ENCODE measurements around the gene AKT1S1. TPM values are rescaled to one million over a fixed set of nuclear protein-coding genes. Genes with fewer than 3 reads are reported as not detected.

The AKT1S1 gene
- total RNA-seq, 1 experiment from 2014 or later: 81.5 TPM

DNA sequence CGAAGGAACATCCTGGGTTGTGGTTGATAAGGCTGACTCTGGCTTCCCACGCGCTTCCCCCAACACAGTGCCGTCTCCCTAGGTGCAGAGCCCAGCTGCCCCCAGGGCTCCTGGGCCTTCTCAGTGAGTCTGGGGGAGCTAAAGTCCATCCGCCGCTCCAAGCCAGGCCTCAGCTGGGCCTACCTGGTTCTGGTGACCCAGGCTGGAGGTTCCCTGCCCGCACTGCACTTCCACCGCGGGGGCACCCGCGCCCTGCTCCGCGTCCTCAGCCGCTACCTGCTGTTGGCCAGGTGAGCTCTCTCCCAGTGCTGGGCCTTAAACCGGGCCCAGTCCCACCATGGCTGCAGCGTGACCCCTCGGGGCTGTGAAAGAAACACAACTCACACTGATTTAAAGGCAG is 4.0 kb upstream of the AKT1S1 start:
- BruUV-seq (replicated peaks): no TSS peak
- no peak overlapping the region for H3K27ac ChIP-seq (ENCODE audit: low read depth, low read length, poor library complexity, severe bottlenecking)
- ChIA-PET CTCF (no interaction called here), POLR2A (ENCODE audit: low non-redundant PET) (no interaction called here)
- no peak overlapping the region for H3K4me3 ChIP-seq (ENCODE audit: low read depth, low read length, poor library complexity, severe bottlenecking)
- DNase-seq (ENCODE audit: low spot score): no peak
- H3K9me3 ChIP-seq (ENCODE audit: low read depth, low read length, poor library complexity, severe bottlenecking): peaks cover 8% of the 10 kb centered on the region
- intact Hi-C loops (cut with micrococcal nuclease; ENCODE audit: unreplicated experiment): no loop called here
- TF ChIP-seq, protein P1, sequence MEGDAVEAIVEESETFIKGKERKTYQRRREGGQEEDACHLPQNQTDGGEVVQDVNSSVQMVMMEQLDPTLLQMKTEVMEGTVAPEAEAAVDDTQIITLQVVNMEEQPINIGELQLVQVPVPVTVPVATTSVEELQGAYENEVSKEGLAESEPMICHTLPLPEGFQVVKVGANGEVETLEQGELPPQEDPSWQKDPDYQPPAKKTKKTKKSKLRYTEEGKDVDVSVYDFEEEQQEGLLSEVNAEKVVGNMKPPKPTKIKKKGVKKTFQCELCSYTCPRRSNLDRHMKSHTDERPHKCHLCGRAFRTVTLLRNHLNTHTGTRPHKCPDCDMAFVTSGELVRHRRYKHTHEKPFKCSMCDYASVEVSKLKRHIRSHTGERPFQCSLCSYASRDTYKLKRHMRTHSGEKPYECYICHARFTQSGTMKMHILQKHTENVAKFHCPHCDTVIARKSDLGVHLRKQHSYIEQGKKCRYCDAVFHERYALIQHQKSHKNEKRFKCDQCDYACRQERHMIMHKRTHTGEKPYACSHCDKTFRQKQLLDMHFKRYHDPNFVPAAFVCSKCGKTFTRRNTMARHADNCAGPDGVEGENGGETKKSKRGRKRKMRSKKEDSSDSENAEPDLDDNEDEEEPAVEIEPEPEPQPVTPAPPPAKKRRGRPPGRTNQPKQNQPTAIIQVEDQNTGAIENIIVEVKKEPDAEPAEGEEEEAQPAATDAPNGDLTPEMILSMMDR (conservative IDR thresholded peaks at IDR 0.05; ENCODE audit: low read depth, low read length): no peak
- no peak for TF ChIP-seq EZH2 (IDR thresholded peaks at IDR 0.05; ENCODE audit: borderline replicate concordance, low read depth, low read length, poor library complexity, severe bottlenecking)
- H3K36me3 ChIP-seq (ENCODE audit: insufficient read depth, low read length, poor library complexity, severe bottlenecking): peaks cover 51% of the 10 kb centered on the region
- peaks cover 10% of the 10 kb centered on the region for H3K4me1 ChIP-seq (ENCODE audit: insufficient read depth, low read length, poor library complexity, severe bottlenecking)
- no peaks in the 10 kb centered on the region for H3K27me3 ChIP-seq (replicated peaks; ENCODE audit: insufficient read depth, low read depth, low read length, poor library complexity)

GRCh38 chr19:49880162-49880869 is 3.2 kb upstream of the AKT1S1 start:
- Histone ChIP-seq H3K27ac (ENCODE audit: low read depth, low read length, poor library complexity, severe bottlenecking) (no peak overlapping the region), H3K27me3 (replicated peaks; ENCODE audit: insufficient read depth, low read depth, low read length, poor library complexity) (no peaks in the 10 kb centered on the region), H3K36me3 (ENCODE audit: insufficient read depth, low read length, poor library complexity, severe bottlenecking) (peaks cover 51% of the 10 kb centered on the region), H3K4me1 (ENCODE audit: insufficient read depth, low read length, poor library complexity, severe bottlenecking) (peaks cover 14% of the 10 kb centered on the region), H3K4me3 (ENCODE audit: low read depth, low read length, poor library complexity, severe bottlenecking) (no peak overlapping the region), H3K9me3 (ENCODE audit: low read depth, low read length, poor library complexity, severe bottlenecking) (peaks cover 8% of the 10 kb centered on the region)
- no TSS peak for BruUV-seq (replicated peaks)
- CTCF ChIA-PET: no interaction called here
- no peak for TF ChIP-seq EZH2 (IDR thresholded peaks at IDR 0.05; ENCODE audit: borderline replicate concordance, low read depth, low read length, poor library complexity, severe bottlenecking)
- TF ChIP-seq, protein P1 (conservative IDR thresholded peaks at IDR 0.05; ENCODE audit: low read depth, low read length): no peak
- DNase-seq (ENCODE audit: low spot score): no peak
- POLR2A ChIA-PET (ENCODE audit: low non-redundant PET): no interaction called here
- intact Hi-C loops (cut with micrococcal nuclease; ENCODE audit: unreplicated experiment): no loop called here

- H3K36me3 ChIP-seq (ENCODE audit: insufficient read depth, low read length, poor library complexity, severe bottlenecking): peaks cover 48% of the 10 kb centered on the region
- DNase-seq (ENCODE audit: low spot score): no peak
- H3K4me3 ChIP-seq (ENCODE audit: low read depth, low read length, poor library complexity, severe bottlenecking): no peak overlapping the region
- peaks cover 17% of the 10 kb centered on the region for H3K4me1 ChIP-seq (ENCODE audit: insufficient read depth, low read length, poor library complexity, severe bottlenecking)
- peak overlapping the region; percentile 99 for H3K27ac ChIP-seq (ENCODE audit: low read depth, low read length, poor library complexity, severe bottlenecking)
- CTCF ChIA-PET: no interaction called here
- TF ChIP-seq EZH2 (IDR thresholded peaks at IDR 0.05; ENCODE audit: borderline replicate concordance, low read depth, low read length, poor library complexity, severe bottlenecking): no peak
- TF ChIP-seq, protein P1 (conservative IDR thresholded peaks at IDR 0.05; ENCODE audit: low read depth, low read length): no peak
- peaks cover 8% of the 10 kb centered on the region for H3K9me3 ChIP-seq (ENCODE audit: low read depth, low read length, poor library complexity, severe bottlenecking)
- POLR2A ChIA-PET (ENCODE audit: low non-redundant PET): interaction anchor here (0.6 kb wide), 1 partner anchor 56 kb away, joined by 9 read pairs; no protein-coding TSS in a partner anchor
- intact Hi-C loops (cut with micrococcal nuclease; ENCODE audit: unreplicated experiment): loop anchor here (10.0 kb wide), 1 partner anchor 385 kb away; the partner anchor contains the start of gene RPS11
- no TSS peak for BruUV-seq (replicated peaks)
- H3K27me3 ChIP-seq (replicated peaks; ENCODE audit: insufficient read depth, low read depth, low read length, poor library complexity): no peaks in the 10 kb centered on the region
Observed at GRCh38 chr19:49879243-49879963, 2.2 kb upstream of the AKT1S1 start.
